Neural progenitor cell (in vitro differentiated cells): ENCODE results near the gene SLC16A14.

Experiments
- CTCF ChIP-seq: fragments of 200-600 bp; sonication (generic); IDR thresholded peaks from 2 replicates; pipeline ENCODE4 v1.5.1; 2017; ENCODE audit warnings: antibody characterized with exemption, mild to moderate bottlenecking
- EZH2 ChIP-seq: fragments of 200-600 bp; sonication (generic); IDR thresholded peaks from 2 replicates; pipeline ENCODE4 v1.6.1; 2017; ENCODE audit warnings: antibody characterized with exemption, mild to moderate bottlenecking, moderate library complexity

- TF ChIP-seq CTCF = no peak
- no peak for TF ChIP-seq EZH2
These were observed 7.9 kb downstream of the SLC16A14 start for GRCh38 chr2:230060672-230061293.
